ENCODE data around the gene ACSS2.

The ACSS2 gene

DNA sequence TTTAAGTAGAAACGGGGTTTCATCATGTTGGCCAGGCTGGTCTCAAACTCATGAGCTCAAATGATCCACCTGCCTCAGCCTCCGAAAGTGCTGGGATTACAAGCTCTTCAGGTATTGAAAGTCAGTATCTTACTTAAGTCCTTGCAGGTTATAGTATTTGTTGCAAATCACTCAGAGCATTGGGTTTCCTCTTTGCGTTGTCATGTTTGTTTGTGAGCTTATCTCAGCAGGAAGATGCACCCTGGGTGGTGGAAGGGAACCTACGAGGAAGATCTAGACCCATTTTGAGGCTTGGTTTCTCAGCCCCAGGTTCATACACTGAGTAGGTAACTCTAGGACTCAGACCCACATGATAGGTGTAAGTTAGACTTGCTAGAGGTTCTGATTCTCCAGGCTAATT, 97.8 kb downstream of the ACSS2 start:
- Histone ChIP-seq H3K36me3 (no peaks in the 10 kb centered on the region), H3K27me3 (peaks cover 0 to 17% of the 10 kb centered on the region in 2 donors), H3K4me3 (no peak overlapping the region), H3K4me1 (no peaks in the 10 kb centered on the region), H3K9me3 (no peaks in the 10 kb centered on the region), H3K27ac (no peak overlapping the region)
- intact Hi-C loops (cut with DNase I; ENCODE audit: low total_unique reads), result no loop called here
- TF ChIP-seq, protein P1, sequence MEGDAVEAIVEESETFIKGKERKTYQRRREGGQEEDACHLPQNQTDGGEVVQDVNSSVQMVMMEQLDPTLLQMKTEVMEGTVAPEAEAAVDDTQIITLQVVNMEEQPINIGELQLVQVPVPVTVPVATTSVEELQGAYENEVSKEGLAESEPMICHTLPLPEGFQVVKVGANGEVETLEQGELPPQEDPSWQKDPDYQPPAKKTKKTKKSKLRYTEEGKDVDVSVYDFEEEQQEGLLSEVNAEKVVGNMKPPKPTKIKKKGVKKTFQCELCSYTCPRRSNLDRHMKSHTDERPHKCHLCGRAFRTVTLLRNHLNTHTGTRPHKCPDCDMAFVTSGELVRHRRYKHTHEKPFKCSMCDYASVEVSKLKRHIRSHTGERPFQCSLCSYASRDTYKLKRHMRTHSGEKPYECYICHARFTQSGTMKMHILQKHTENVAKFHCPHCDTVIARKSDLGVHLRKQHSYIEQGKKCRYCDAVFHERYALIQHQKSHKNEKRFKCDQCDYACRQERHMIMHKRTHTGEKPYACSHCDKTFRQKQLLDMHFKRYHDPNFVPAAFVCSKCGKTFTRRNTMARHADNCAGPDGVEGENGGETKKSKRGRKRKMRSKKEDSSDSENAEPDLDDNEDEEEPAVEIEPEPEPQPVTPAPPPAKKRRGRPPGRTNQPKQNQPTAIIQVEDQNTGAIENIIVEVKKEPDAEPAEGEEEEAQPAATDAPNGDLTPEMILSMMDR (IDR thresholded peaks at IDR 0.05), result no peak
- no peak for DNase-seq

- TF ChIP-seq, protein P1 (IDR thresholded peaks at IDR 0.05), result no peak
- Histone ChIP-seq H3K4me1 (no peaks in the 10 kb centered on the region), H3K36me3 (no peaks in the 10 kb centered on the region), H3K27ac (no peak overlapping the region), H3K4me3 (no peak overlapping the region), H3K9me3 (no peaks in the 10 kb centered on the region), H3K27me3 (peaks cover 0 to 37% of the 10 kb centered on the region in 2 donors)
- intact Hi-C loops (cut with DNase I; ENCODE audit: low total_unique reads), result no loop called here
- DNase-seq, result no peak
These were observed 99.9 kb downstream of the ACSS2 start for GRCh38 chr20:34976286-34976685.

All from tibial artery (tissue), 4 donors.